Endometrial microvascular endothelial cells (primary cell): ENCODE results near the gene TDRD12. TPM values are rescaled to one million over a fixed set of nuclear protein-coding genes. Genes with fewer than 3 reads are reported as not detected.
"Not testable (repeated sequence)": the region's sequence is repeated elsewhere in the genome, so short reads cannot be mapped to it uniquely, and the experiment has no call there.

Experiments used
- in situ Hi-C: cut with HindIII; loops from 2 replicates; pipeline ENCODE4 v1.10.0; 2017; ENCODE audit warnings: low sequenced_read_pairs, low pct_unique_long_range_greater_than_20kb; ENCODE audit errors: inconsistent ontology term
- total RNA-seq: library from RNA; depleted of rRNA; stranded (reverse); fragments of >200 nt; gene quantifications from one replicate; pipeline ENCODE4 v1.2.3, GENCODE V29; 2015; ENCODE audit errors: inconsistent ontology term

The TDRD12 gene
- total RNA-seq, 1 donor from 2014 or later = not detected

DNA sequence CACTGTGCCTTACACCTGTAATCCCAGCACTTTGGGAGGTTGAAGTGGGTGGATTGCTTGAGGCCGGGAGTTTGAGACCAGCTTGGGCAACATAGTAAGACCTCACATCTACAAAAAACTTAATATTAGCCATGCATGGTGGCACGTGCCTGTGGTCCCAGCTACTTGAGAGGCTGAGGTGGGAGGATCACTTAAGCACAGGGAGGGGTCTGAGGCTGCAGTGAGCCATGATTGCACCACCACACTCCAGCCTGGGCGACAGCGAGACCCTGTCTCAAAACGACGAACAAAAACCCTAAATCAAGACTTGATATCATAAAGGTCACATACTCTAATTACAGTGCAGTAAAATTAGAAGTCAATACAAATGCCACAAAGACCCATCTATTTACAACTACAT lies 132.6 kb downstream of the TDRD12 start:
- in situ Hi-C loops = no loop called here

DNA sequence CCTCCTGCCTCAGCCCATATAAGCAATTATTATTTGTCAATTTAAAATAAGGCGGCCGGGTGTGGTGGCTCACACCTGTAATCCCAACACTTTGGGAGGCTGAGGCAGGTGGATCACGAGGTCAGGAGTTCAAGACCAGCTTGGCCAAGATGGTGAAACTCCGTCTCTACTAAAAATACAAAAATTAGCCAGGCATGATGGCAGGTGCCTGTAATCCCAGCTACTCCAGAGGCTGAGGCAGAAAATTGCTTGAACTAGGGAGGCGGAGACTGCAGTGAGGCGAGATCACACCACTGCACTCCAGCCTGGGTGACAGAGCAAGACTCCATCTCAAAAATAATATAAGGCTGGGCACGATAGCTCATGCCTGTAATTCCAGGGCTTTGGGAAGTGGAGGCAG lies 137.3 kb downstream of the TDRD12 start:
- in situ Hi-C loops = not testable (repeated sequence)

DNA sequence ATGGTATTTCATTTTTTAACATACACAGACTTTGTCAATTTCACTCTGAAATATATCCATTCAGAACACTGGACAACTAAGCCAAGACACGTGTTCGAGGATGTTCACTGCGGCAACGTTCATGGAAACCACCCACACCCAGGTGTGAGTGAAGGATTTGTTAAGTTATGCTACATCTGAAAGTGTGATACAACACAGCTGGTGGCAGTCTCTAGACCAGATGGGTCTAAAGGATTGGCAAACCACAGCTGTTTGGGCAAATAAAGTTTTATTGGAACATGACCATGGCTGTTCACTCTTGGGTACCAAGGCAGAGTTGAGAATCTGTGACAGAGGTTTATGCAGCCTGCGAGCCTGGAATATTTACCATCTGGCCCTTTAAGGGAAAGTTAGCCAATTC lies 138.0 kb downstream of the TDRD12 start:
- in situ Hi-C loops = no loop called here

DNA sequence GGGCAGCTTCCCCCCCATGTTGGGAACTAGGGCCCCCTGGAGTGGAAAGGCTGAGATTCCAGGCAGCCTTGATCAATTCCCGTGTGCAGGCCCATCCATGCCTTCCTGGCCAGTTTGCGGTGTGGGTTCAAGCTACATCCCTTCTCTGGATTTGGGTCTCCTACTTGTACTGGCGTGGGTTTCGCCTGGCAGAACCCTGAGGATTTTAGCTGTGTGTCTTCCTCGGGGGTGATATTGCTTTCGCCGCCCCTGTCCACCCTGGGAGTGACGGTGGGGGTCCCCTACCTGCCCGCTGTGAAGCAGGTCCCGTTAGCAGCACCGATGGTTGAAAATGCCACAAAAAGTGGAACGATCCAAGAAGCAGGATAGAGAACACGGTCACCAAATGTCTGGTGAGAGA lies 138.6 kb downstream of the TDRD12 start:
- in situ Hi-C loops = no loop called here

DNA sequence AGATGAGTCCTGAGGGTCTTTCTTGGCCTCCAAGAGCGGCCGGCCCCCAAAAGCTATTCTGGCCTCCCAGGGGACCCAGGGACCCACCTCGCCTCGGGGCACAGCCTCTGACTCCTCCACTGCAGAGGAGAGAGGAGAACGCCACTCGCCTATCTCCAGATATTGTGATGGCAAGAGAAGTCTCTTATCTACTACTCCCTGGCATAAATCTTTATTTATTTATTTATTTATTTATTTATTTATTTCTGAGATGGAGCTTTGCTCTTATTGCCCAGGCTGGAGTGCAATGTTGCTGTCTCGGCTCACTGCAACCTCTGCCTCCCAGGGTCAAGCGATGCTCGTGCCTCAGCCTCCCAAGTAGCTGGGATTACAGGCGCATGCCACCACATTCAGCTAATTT lies 139.0 kb downstream of the TDRD12 start:
- in situ Hi-C loops = no loop called here

DNA sequence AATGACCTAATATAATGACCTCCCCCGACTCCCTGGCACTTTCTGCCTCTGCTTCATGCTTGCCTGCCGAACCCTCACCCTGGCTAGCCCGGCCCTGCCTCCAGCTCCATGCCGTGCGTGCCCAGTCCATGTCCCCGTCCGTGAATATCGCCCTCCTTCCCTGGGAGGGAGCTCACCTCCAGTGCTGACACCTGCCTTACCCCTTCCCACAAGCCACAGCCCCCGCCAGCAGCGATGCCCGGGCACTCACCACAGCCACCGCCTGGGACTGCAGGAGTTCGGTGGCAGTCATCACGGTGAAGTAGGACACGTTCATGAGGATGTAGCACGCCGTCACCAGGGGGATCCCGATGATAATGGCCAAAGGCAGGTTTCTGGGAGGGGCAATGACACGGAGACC lies 140.0 kb downstream of the TDRD12 start:
- in situ Hi-C loops = no loop called here

DNA sequence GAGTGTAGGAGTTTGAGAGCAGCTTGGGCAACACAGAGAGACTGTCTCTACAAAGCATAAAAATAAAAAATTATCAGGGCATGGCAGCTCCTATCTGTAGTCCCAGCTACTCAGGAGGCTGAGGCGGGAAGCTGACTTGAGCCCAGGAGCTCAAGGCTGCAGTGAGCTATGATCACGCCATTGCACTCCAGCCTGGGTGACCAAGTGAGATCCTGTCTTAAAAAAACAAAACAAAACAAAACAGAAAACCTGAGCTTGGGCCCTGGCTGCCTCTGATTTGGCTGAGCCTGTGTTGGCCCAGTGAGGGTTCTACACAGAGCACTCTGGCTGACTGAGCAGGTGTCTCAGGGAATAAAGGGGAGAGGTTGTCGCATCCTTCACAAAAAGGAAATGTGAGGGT lies 142.0 kb downstream of the TDRD12 start:
- in situ Hi-C loops = no loop called here

DNA sequence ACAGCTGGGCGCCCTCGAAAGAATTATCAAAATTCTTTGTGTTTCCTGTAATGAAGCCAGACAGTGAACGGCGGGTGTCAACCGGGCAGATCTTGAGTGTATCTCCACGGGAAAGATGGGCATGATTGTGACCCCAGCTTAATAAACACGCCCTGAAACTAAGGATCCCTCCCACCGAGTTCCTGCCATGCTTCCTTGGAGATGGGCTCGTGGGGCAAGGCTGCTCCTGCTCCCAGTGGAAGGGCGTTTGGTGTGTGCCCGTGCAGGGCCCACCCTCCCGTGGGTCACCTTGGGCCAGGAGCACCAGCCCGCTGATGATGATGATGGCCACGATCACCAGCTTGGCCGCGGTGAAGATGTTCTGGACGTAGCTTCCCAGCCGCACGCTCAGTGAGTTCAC lies 142.6 kb downstream of the TDRD12 start:
- in situ Hi-C loops = no loop called here

DNA sequence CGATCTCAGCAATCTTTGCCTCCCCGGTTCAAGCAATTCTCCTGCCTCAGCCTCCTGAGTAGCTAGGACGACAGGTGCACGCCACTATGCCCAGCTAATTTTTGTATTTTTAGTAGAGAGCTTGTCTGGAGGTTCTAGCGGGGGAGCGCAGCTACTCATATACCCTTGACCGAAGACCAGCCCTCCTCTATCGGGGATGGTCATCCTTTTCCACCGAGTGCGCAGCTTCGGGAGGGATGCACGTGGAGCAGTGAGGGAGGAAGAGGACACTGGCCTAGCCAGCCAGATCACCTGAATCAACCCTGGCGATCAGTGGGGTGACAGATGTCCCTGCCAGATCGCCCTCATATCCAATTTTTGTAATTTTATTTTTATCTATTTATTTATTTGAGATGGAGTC lies 143.2 kb downstream of the TDRD12 start:
- in situ Hi-C loops = no loop called here

DNA sequence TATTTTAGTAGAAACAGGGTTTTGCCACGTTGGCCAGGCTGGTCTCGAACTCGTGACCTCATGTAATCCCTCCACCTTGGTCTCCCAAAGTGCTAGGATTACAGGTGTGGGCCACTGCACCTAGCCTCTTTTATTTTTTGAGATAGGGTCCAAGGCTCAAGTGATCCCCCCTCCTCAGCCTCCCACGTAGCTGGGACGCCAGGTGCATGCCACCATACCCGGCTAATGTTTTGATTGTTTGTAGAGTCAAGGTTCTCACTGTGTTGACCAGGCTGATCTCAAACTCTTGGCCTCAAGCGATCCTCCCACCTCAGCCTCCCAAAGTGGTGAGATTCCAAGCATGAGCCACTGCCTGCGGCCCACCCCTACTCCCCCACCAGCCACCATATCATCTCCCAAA lies 143.7 kb downstream of the TDRD12 start:
- in situ Hi-C loops = no loop called here

DNA sequence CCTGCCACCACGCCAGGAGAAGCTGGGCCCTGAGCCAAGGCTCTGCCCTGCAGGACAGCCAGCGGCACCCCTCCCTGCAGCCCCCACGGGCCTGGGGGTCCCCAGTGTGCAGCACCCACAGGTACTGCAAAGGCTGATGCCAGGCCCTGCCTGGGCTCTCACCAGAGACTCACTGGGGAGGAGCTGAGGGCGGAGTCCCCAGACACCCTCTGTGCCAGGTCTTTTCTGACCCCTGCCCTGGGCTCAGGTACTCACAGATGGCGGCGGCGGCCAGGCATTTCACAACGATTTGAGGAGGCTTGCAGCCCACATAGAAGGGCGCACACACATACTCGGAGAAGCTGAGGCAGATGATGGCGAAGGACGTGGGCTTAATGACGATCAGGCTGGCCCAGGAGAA lies 144.3 kb downstream of the TDRD12 start:
- in situ Hi-C loops = no loop called here

DNA sequence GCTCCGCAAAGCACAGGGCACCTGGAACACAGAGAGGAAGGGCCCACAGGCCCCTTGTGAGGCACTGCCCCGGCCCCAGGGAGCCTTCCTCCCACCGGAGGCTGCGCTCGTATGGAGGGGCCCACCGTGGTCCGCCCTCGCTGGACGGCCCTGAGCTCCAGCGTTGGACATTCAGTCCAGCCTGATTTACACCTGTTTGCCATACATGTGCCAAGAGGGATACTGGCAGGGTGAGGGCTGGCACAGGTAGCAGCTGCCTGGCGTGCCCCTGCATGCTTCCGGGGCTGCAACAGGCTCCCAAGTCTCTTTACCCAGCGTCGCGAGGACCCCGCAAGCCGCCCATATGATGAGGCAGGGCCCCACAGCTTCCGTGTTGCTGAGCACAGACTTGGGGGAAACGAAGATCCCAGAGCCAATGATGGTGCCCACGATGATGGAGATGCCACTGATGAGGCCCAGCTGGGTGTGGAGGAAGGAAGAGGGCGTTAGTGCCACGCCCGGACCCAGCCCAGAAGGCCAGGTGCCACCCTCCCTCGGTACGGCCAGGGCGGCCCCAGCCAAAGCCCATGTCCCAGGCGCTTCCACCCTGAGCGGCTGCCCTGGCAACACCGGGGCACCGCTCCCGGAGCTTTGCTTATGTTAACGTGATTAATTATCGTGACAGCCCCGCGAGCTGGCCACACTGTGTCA lies 144.9 kb downstream of the TDRD12 start:
- in situ Hi-C loops = no loop called here

DNA sequence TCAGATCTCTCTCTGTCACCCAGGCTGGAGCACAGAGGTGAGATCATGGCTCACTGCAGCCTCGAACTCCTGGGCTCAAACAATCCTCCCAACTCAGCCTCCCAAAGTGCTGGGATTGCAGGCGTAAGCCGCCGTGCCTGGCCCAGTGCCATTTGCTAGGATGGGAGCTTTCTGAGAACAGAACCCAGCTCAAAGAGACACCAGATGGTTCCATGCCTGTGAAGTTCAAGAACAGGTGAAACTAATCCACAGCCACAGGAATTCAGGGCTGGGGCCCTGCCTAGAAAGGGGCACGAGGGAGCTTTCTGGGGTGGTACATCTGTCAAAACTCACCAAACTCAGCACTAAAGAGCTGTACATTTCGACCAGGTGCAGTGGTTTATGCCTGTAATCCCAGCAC lies 145.8 kb downstream of the TDRD12 start:
- in situ Hi-C loops = no loop called here

DNA sequence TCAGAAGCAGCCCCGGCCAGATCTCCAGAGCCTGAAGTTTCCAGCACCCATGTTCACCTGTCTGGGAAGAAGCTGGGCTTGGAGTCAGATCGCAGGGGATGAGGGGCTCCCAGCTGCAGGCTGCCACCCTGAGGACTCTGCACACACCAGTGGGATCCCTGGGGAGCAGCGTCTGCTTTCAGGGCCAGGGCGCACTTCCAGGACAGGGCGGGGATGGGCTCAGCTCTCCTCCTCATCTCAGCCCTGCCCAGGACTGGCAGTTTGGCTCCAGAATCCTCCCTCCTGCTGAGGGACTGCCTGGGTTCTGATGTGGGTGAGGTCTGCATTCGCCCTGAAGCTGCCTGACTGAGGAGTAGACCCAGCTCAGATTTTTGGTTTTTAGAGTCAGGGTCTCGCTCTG lies 146.5 kb downstream of the TDRD12 start:
- in situ Hi-C loops = no loop called here

DNA sequence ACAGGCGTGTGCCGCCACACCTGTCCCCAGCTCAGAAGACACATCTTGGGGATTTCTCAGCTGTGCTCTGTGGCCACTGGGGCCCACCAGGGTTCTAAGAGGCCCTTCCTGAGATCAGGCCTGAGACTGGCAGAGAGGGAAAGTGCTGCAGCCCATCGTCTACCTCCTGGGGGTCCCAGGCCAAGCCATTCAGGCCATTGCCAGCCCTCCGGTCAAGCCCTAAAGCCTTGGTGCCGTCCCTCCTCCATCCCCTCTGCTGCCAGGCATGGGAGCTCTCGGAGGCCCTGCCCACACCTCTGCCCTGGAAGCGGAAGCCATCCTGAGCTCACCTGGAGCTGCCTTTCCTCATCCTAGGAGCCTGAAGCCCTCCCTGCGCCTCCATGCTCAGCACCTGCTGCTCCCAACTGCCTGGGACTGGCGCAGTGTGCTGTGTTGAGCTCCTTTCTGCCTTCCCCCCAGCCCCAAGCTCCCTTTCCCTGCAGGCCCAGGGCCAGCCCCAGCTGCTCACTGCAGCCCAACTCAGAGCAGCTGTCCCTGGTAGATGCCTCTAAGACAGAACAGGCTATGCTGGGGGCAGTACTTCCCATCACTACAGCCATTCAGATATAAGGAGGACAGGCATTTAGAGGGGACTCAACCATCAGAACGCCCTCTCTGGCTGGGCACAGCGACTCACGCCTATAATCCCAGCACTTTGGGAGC lies 147.1 kb downstream of the TDRD12 start:
- in situ Hi-C loops = no loop called here

DNA sequence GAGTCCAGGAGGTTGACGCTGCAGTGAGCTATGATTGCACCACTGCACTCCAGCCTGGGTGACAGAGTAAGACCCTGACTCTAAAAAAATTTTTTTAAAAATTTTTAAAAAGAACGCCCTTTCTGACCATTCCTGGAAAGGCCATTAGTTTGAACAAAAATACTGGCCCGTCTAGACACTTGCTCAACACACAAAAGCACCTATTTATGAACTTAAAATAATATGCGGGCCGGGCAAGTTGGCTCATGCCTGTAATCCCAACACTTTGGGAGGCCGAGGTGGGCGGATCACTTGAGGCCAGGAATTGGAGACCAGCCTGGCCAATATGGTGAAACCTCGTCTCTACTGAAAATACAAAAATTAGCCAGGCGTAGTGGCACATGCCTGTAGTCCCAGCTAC lies 147.9 kb downstream of the TDRD12 start:
- in situ Hi-C loops = not testable (repeated sequence)

DNA sequence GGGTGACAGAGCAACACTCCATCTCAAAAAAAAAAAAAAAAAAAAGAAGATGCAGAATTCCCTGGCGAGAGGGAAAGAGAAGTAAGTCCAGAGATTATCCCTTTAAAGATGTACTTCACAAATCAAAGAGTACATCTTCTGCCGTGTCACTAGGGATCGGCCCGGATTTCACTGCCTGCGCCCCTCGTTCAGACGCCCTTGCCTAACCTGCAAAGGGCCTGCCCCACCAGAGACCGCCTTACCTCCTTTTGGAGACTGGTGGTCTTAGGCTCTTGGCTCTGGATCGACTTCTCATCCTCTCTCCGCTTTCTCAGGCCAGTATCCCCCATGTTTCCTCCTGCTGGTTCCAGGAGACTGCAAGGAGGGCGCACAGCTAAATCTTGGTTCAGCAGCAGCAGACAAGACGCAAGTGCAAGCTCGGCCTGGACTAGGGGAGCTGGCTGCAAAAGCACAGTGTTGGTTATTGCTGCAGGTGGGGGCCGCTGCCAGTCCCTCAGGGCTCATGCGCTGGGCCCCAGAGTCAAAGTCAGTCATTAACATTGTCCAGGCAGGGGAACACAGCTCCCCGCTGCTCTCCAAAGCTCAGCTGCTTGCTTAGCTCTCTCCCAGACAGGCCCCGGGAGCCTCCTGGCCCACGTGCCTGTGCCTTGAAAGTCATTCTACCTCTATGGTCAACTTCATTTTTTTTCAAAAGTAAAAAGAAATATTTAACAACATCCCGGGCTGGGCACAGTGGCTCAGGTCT lies 148.8 kb downstream of the TDRD12 start:
- in situ Hi-C loops = no loop called here

DNA sequence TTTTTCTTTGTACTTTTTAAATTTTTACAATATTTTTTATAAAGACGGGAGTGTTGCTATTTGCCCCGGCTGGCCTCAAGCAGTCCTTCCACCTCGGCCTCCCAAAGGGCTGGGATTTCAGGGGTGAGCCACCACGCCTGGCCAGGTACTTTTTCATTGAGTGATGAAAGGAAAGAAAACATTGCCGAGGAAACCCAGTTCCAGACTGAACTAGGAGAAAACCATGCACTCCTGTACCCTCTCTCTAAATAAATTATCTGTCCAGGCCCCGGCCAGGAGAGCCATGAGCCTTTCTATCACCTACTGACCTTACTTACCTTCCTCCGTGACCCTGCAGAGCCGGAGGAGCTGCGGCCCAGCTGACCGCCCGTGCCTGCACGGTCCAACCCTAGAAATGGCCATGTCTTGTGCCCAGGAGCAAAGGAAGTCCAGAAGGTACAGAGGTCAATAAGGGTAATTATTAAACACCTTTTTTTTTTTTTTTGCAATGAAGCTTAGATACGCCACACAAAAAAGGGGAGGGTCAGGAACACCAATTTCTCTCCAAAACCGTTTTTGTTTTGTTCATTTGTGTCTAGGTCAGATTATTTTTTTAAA lies 149.9 kb downstream of the TDRD12 start, which contains the start of gene SLC7A9:
TSS of gene SLC7A9 (minus strand) at position 399 of the 597 bp plus-strand sequence. CDS start 1,233 bp downstream, outside the sequence.
- in situ Hi-C loops = no loop called here

DNA sequence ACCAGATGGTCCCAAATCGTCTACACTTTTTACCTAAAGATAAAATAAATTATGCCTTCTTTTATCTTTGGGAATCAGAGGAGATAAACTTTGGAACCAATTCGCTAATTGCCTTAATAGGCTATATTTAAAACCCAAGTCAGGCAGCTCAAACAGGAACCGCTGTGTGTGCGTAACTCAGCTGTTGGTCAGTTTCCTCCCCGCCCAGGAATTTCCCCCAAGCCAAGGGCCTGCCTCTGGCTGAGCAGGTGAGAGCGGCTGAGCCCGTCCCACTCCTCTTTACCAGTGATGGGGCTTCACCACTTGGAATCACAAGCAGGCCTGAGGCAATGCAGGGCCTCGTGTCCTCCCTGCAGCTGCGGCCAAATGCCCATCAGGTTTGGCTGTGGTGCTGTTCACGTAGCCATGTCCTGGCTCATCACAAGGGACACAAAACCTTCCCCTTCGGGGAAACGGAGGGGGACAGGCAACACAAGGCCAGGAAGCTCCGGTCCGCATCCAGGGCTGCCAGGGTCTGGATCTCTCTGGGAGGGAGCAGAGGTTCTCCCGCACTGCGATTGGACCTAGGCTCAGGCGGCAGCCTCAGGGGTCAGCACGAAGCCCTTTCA lies 150.5 kb downstream of the TDRD12 start:
- in situ Hi-C loops = no loop called here
